ENCODE results near the gene RNF126.
"Not testable (repeated sequence)": the region's sequence is repeated elsewhere in the genome, so short reads cannot be mapped to it uniquely, and the experiment has no call there.

DNA sequence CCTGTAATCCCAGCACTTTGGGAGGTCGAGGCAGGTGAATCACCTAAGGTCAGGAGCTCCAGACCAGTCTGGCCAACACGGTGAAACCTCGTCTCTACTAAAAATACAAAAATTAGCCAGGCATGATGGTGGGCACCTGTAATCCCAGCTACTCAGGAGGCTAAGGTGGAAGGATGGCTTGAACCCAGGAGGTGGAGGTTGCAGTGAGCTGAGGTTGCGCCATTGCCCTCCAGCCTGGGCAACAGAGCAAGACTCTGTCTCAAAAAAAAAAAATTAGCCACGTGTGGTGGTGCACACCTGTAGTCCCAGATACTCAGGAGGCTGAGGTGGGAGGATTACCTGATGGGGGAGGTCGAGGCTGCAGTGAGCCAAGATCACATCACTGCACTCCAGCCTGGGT, 39.8 kb upstream of the RNF126 start:
- TF ChIP-seq BHLHE40 (IDR thresholded peaks at IDR 0.05; ENCODE audit: low read depth, low read length); MXI1 (IDR thresholded peaks at IDR 0.05; ENCODE audit: borderline replicate concordance, low read depth, low read length); MAZ (IDR thresholded peaks at IDR 0.05; ENCODE audit: borderline replicate concordance, low read depth, low read length); RAD21 (IDR thresholded peaks at IDR 0.05; ENCODE audit: low read length); POLR2A (IDR thresholded peaks at IDR 0.05; ENCODE audit: low read depth, low read length); SMC3 (IDR thresholded peaks at IDR 0.05; ENCODE audit: low read depth, low read length): not testable (repeated sequence)
- TF ChIP-seq, protein P1, sequence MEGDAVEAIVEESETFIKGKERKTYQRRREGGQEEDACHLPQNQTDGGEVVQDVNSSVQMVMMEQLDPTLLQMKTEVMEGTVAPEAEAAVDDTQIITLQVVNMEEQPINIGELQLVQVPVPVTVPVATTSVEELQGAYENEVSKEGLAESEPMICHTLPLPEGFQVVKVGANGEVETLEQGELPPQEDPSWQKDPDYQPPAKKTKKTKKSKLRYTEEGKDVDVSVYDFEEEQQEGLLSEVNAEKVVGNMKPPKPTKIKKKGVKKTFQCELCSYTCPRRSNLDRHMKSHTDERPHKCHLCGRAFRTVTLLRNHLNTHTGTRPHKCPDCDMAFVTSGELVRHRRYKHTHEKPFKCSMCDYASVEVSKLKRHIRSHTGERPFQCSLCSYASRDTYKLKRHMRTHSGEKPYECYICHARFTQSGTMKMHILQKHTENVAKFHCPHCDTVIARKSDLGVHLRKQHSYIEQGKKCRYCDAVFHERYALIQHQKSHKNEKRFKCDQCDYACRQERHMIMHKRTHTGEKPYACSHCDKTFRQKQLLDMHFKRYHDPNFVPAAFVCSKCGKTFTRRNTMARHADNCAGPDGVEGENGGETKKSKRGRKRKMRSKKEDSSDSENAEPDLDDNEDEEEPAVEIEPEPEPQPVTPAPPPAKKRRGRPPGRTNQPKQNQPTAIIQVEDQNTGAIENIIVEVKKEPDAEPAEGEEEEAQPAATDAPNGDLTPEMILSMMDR (conservative IDR thresholded peaks at IDR 0.05; ENCODE audit: low read depth, low read length): not testable (repeated sequence)
- TF ChIP-seq, protein P2, sequence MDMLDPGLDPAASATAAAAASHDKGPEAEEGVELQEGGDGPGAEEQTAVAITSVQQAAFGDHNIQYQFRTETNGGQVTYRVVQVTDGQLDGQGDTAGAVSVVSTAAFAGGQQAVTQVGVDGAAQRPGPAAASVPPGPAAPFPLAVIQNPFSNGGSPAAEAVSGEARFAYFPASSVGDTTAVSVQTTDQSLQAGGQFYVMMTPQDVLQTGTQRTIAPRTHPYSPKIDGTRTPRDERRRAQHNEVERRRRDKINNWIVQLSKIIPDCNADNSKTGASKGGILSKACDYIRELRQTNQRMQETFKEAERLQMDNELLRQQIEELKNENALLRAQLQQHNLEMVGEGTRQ (IDR thresholded peaks at IDR 0.05; ENCODE audit: low read depth, low read length): not testable (repeated sequence)
- TF ChIP-seq, protein P3, sequence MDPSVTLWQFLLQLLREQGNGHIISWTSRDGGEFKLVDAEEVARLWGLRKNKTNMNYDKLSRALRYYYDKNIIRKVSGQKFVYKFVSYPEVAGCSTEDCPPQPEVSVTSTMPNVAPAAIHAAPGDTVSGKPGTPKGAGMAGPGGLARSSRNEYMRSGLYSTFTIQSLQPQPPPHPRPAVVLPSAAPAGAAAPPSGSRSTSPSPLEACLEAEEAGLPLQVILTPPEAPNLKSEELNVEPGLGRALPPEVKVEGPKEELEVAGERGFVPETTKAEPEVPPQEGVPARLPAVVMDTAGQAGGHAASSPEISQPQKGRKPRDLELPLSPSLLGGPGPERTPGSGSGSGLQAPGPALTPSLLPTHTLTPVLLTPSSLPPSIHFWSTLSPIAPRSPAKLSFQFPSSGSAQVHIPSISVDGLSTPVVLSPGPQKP (IDR thresholded peaks at IDR 0.05; ENCODE audit: borderline replicate concordance, low read depth, low read length): not testable (repeated sequence)
